ENCODE measurements around the gene WDR83. TPM values are rescaled to one million over a fixed set of nuclear protein-coding genes. Genes with fewer than 3 reads are reported as not detected.
"Not testable (repeated sequence)": the region's sequence is repeated elsewhere in the genome, so short reads cannot be mapped to it uniquely, and the experiment has no call there.

The WDR83 gene
- total and polyA plus RNA-seq, 3 experiments from 2014 or later, result 13.1 to 19.9 (median 18.8) TPM

- Histone ChIP-seq H3K4me1 (ENCODE audit: insufficient read depth, low read length) (no peaks in the 10 kb centered on the region), H3K27me3 (ENCODE audit: insufficient read depth, low read length, poor library complexity, severe bottlenecking) (no peaks in the 10 kb centered on the region), H3K27ac (ENCODE audit: low read depth, low read length) (no peak overlapping the region), H3K9me3 (ENCODE audit: low read length) (peaks cover 17% of the 10 kb centered on the region), H3K4me3 (ENCODE audit: low read length) (no peak overlapping the region), H3K36me3 (ENCODE audit: insufficient read depth, low read length) (peaks cover 29% of the 10 kb centered on the region)
- Mint-ChIP-seq H3K27me3 (no peaks in the 10 kb centered on the region), H3K4me1 (peaks cover 1 to 9% (median 4%) of the 10 kb centered on the region in 3 donors), H3K4me3 (no peak overlapping the region), H3K9me3 (peaks cover 2 to 14% (median 9%) of the 10 kb centered on the region in 5 donors), H3K27ac (peak overlapping the region in 1 of 8 donors; percentile 48), H3K36me3 (peaks cover 25 to 64% (median 28%) of the 10 kb centered on the region in 3 donors)
- ChIA-PET POLR2A (no interaction called here), CTCF (no interaction called here)
- DNase-seq, result no peak
Observed at GRCh38 chr19:12629215-12629614, 37.4 kb upstream of the WDR83 start.

- ChIA-PET POLR2A (no interaction called here), CTCF (no interaction called here)
- Histone ChIP-seq H3K4me3 (ENCODE audit: low read length) (no peak overlapping the region), H3K36me3 (ENCODE audit: insufficient read depth, low read length) (no peaks in the 10 kb centered on the region), H3K9me3 (ENCODE audit: low read length) (no peaks in the 10 kb centered on the region), H3K4me1 (ENCODE audit: insufficient read depth, low read length) (peaks cover 11% of the 10 kb centered on the region), H3K27ac (ENCODE audit: low read depth, low read length) (no peak overlapping the region), H3K27me3 (ENCODE audit: insufficient read depth, low read length, poor library complexity, severe bottlenecking) (no peaks in the 10 kb centered on the region)
- no peak for DNase-seq
- peaks cover 12 to 18% (median 18%) of the 10 kb centered on the region in 3 donors for H3K4me1 Mint-ChIP-seq
- H3K27ac Mint-ChIP-seq, result peak overlapping the region in 2 of 8 donors; percentile 38 to 50
- H3K27me3 Mint-ChIP-seq, result no peaks in the 10 kb centered on the region
- H3K36me3 Mint-ChIP-seq, result peaks cover 0 to 8% (median 2%) of the 10 kb centered on the region in 3 donors
- no peaks in the 10 kb centered on the region for H3K9me3 Mint-ChIP-seq
- no peak overlapping the region for H3K4me3 Mint-ChIP-seq
Observed at GRCh38 chr19:12636631-12637030, 30.0 kb upstream of the WDR83 start.

- Histone ChIP-seq H3K4me3 (ENCODE audit: low read length) (no peak overlapping the region), H3K27ac (ENCODE audit: low read depth, low read length) (no peak overlapping the region), H3K36me3 (ENCODE audit: insufficient read depth, low read length) (no peaks in the 10 kb centered on the region), H3K27me3 (ENCODE audit: insufficient read depth, low read length, poor library complexity, severe bottlenecking) (no peaks in the 10 kb centered on the region), H3K9me3 (ENCODE audit: low read length) (no peaks in the 10 kb centered on the region), H3K4me1 (ENCODE audit: insufficient read depth, low read length) (peaks cover 11% of the 10 kb centered on the region)
- peaks cover 12 to 18% (median 14%) of the 10 kb centered on the region in 3 donors for H3K4me1 Mint-ChIP-seq
- H3K4me3 Mint-ChIP-seq, result no peak overlapping the region
- no peak for DNase-seq
- CTCF ChIA-PET, result interaction anchor here (2.9 kb wide), 1 partner anchor 34 kb away, joined by 15 read pairs; no protein-coding TSS in a partner anchor
- H3K9me3 Mint-ChIP-seq, result no peaks in the 10 kb centered on the region
- POLR2A ChIA-PET, result no interaction called here
- peaks cover 0 to 2% (median 2%) of the 10 kb centered on the region in 3 donors for H3K36me3 Mint-ChIP-seq
- no peak overlapping the region for H3K27ac Mint-ChIP-seq
- H3K27me3 Mint-ChIP-seq, result peaks cover 0 to 1% of the 10 kb centered on the region in 2 donors
Observed at GRCh38 chr19:12638611-12639182, 27.9 kb upstream of the WDR83 start.

- Histone ChIP-seq H3K4me3 (ENCODE audit: low read length) (peak overlapping the region; percentile 45), H3K4me1 (ENCODE audit: insufficient read depth, low read length) (peaks cover 11% of the 10 kb centered on the region), H3K27ac (ENCODE audit: low read depth, low read length) (no peak overlapping the region), H3K27me3 (ENCODE audit: insufficient read depth, low read length, poor library complexity, severe bottlenecking) (no peaks in the 10 kb centered on the region), H3K36me3 (ENCODE audit: insufficient read depth, low read length) (no peaks in the 10 kb centered on the region), H3K9me3 (ENCODE audit: low read length) (no peaks in the 10 kb centered on the region)
- Mint-ChIP-seq H3K27ac (peak overlapping the region in 7 of 8 donors; percentile 4 to 92 (median 73)), H3K27me3 (peaks cover 0 to 1% of the 10 kb centered on the region in 2 donors), H3K9me3 (no peaks in the 10 kb centered on the region), H3K4me3 (peak overlapping the region; percentile 46 to 87 (median 77)), H3K4me1 (peaks cover 11 to 17% (median 12%) of the 10 kb centered on the region in 3 donors), H3K36me3 (peaks cover 0 to 4% (median 2%) of the 10 kb centered on the region in 3 donors)
- peak; percentile 69 to 84 (median 73) for DNase-seq
- POLR2A ChIA-PET, result interaction anchor here (1.3 kb wide), 1 partner anchor 26 kb away, joined by 5 read pairs; the partner anchor contains the start of genes MAN2B1 and WDR83
- CTCF ChIA-PET, result interaction anchor here (0.5 to 2.9 kb wide), 23 partner anchors 8 to 874 kb away, joined by 3 to 21 read pairs (median 3); partner anchors contain the start of genes DHPS, MAN2B1, WDR83 and ZNF490
Observed at GRCh38 chr19:12639901-12640613, 26.6 kb upstream of the WDR83 start.

GRCh38 chr19:12641456-12641855, 25.2 kb upstream of the WDR83 start:
- Histone ChIP-seq H3K4me3 (ENCODE audit: low read length) (no peak overlapping the region), H3K27me3 (ENCODE audit: insufficient read depth, low read length, poor library complexity, severe bottlenecking) (no peaks in the 10 kb centered on the region), H3K9me3 (ENCODE audit: low read length) (no peaks in the 10 kb centered on the region), H3K36me3 (ENCODE audit: insufficient read depth, low read length) (no peaks in the 10 kb centered on the region), H3K27ac (ENCODE audit: low read depth, low read length) (no peak overlapping the region), H3K4me1 (ENCODE audit: insufficient read depth, low read length) (peaks cover 11% of the 10 kb centered on the region)
- Mint-ChIP-seq H3K4me1 (peaks cover 8 to 12% (median 9%) of the 10 kb centered on the region in 3 donors), H3K27ac (no peak overlapping the region), H3K27me3 (peaks cover 0 to 1% of the 10 kb centered on the region in 2 donors), H3K9me3 (no peaks in the 10 kb centered on the region), H3K4me3 (no peak overlapping the region), H3K36me3 (peaks cover 0 to 9% (median 2%) of the 10 kb centered on the region in 3 donors)
- POLR2A ChIA-PET, result no interaction called here
- CTCF ChIA-PET, result interaction anchor here (0.7 to 1.1 kb wide), 2 partner anchors 14 to 32 kb away, joined by 3 to 4 read pairs; no protein-coding TSS in a partner anchor
- DNase-seq, result no peak

- CTCF ChIA-PET, result interaction anchor here (1.1 kb wide), 1 partner anchor 39 kb away, joined by 3 read pairs; no protein-coding TSS in a partner anchor
- peaks cover 0 to 1% of the 10 kb centered on the region in 2 donors for H3K27me3 Mint-ChIP-seq
- POLR2A ChIA-PET, result no interaction called here
Observed at GRCh38 chr19:12642506-12642905, 24.1 kb upstream of the WDR83 start.

GRCh38 chr19:12643716-12644115, 22.9 kb upstream of the WDR83 start:
- DNase-seq; H3K36me3 ChIP-seq (ENCODE audit: insufficient read depth, low read length); H3K4me1 Mint-ChIP-seq; H3K9me3 Mint-ChIP-seq; CTCF ChIA-PET; H3K27ac ChIP-seq (ENCODE audit: low read depth, low read length); H3K4me3 Mint-ChIP-seq; H3K27me3 ChIP-seq (ENCODE audit: insufficient read depth, low read length, poor library complexity, severe bottlenecking); H3K9me3 ChIP-seq (ENCODE audit: low read length); H3K4me3 ChIP-seq (ENCODE audit: low read length); POLR2A ChIA-PET; H3K27ac Mint-ChIP-seq; H3K27me3 Mint-ChIP-seq: not testable (repeated sequence)
- H3K4me1 ChIP-seq (ENCODE audit: insufficient read depth, low read length), result peaks cover 11% of the 10 kb centered on the region
- peaks cover 0 to 12% (median 2%) of the 10 kb centered on the region in 3 donors for H3K36me3 Mint-ChIP-seq

More at GRCh38 chr19:12642506-12642905, 24.1 kb upstream of the WDR83 start:
- Mint-ChIP-seq H3K36me3 (peaks cover 0 to 12% (median 2%) of the 10 kb centered on the region in 3 donors), H3K4me1 (peaks cover 8 to 9% (median 9%) of the 10 kb centered on the region in 3 donors), H3K27ac (no peak overlapping the region), H3K9me3 (no peaks in the 10 kb centered on the region), H3K4me3 (peak overlapping the region in 1 of 7 donors; percentile 12)
- Histone ChIP-seq H3K27ac (ENCODE audit: low read depth, low read length) (no peak overlapping the region), H3K4me1 (ENCODE audit: insufficient read depth, low read length) (peaks cover 11% of the 10 kb centered on the region), H3K9me3 (ENCODE audit: low read length) (no peaks in the 10 kb centered on the region), H3K4me3 (ENCODE audit: low read length) (no peak overlapping the region), H3K27me3 (ENCODE audit: insufficient read depth, low read length, poor library complexity, severe bottlenecking) (no peaks in the 10 kb centered on the region), H3K36me3 (ENCODE audit: insufficient read depth, low read length) (no peaks in the 10 kb centered on the region)
- DNase-seq, result no peak

GRCh38 chr19:12646551-12646950, 20.1 kb upstream of the WDR83 start:
- H3K9me3 ChIP-seq (ENCODE audit: low read length), result no peaks in the 10 kb centered on the region
- DNase-seq, result no peak
- H3K27ac ChIP-seq (ENCODE audit: low read depth, low read length), result no peak overlapping the region
- Mint-ChIP-seq H3K9me3 (no peaks in the 10 kb centered on the region), H3K4me3 (no peak overlapping the region), H3K4me1 (no peaks in the 10 kb centered on the region), H3K27me3 (peaks cover 0 to 1% of the 10 kb centered on the region in 2 donors), H3K27ac (peak overlapping the region in 3 of 8 donors; percentile 51 to 62 (median 60)), H3K36me3 (peaks cover 0 to 21% (median 5%) of the 10 kb centered on the region in 3 donors)
- no peaks in the 10 kb centered on the region for H3K4me1 ChIP-seq (ENCODE audit: insufficient read depth, low read length)
- POLR2A ChIA-PET, result no interaction called here
- CTCF ChIA-PET, result no interaction called here
- H3K27me3 ChIP-seq (ENCODE audit: insufficient read depth, low read length, poor library complexity, severe bottlenecking), result no peaks in the 10 kb centered on the region
- H3K36me3 ChIP-seq (ENCODE audit: insufficient read depth, low read length), result peaks cover 6% of the 10 kb centered on the region
- no peak overlapping the region for H3K4me3 ChIP-seq (ENCODE audit: low read length)

Data from CD8-positive, alpha-beta memory T cell (primary cell).